GM12878 (cell line): Measurements from ENCODE around the gene REEP3.

Source experiments
- CEBPB ChIP-seq, 2 experiments: fragments of 150-350 bp in 1 of 2; IDR thresholded peaks; 2 replicates each; pipeline ENCODE4 v1.6.1; 2012 to 2014; ENCODE audit warnings: low read depth in 2 of 2, low read length in 2 of 2, borderline replicate concordance in 1 of 2, inconsistent platforms in 1 of 2
- CEBPZ ChIP-seq: fragments of 150-350 bp; IDR thresholded peaks from 2 replicates; pipeline ENCODE4 v1.6.1; 2016; ENCODE audit warnings: low read depth, low read length
- CTCF ChIP-seq, 3 experiments: IDR thresholded peaks in 2 of 3; conservative IDR thresholded peaks in 1 of 3; 2 replicates each; pipeline ENCODE4 v1.5.1; 2011; ENCODE audit warnings: low read depth in 3 of 3, low read length in 3 of 3, mild to moderate bottlenecking in 3 of 3, control low read depth in 2 of 3, moderate library complexity in 2 of 3, inconsistent platforms in 1 of 3, mixed read lengths in 1 of 3; ENCODE audit not compliant: control insufficient read depth in 2 of 3, insufficient read depth in 1 of 3; ENCODE audit errors: extremely low read depth in 1 of 3
- ESRRA ChIP-seq: IDR thresholded peaks from 2 replicates; pipeline ENCODE4 v1.6.1; 2012; ENCODE audit warnings: mild to moderate bottlenecking, low read length, improper control_type of control experiment
- FOXK2 ChIP-seq: fragments of 450-650 bp; IDR thresholded peaks from 2 replicates; pipeline ENCODE4 v1.6.1; 2017; ENCODE audit warnings: mild to moderate bottlenecking, moderate library complexity
- NFIC ChIP-seq: IDR thresholded peaks from 2 replicates; pipeline ENCODE4 v1.6.1; 2012; ENCODE audit warnings: low read depth, mild to moderate bottlenecking, inconsistent platforms, low read length, moderate library complexity
- REST ChIP-seq: IDR thresholded peaks from 2 replicates; pipeline ENCODE4 v1.6.1; 2012; ENCODE audit warnings: mild to moderate bottlenecking, low read depth, low read length
- SUZ12 ChIP-seq: fragments of 200-600 bp; sonication (generic); IDR thresholded peaks from one replicate; pipeline ENCODE4 v1.6.1; 2018; ENCODE audit warnings: antibody characterized with exemption, mild to moderate bottlenecking; ENCODE audit not compliant: unreplicated experiment

GRCh38 chr10:63528084-63528744 lies 7.0 kb downstream of the REEP3 start:
- TF ChIP-seq CTCF (IDR thresholded peaks at IDR 0.05 in 2 of 3, conservative IDR thresholded peaks at IDR 0.05 in 1 of 3; ENCODE audit: control insufficient read depth in 2 of 3, extremely low read depth in 1 of 3, insufficient read depth in 1 of 3, low read depth in 3 of 3, low read length in 3 of 3) = no peak
- no peak for TF ChIP-seq REST
- TF ChIP-seq ESRRA = no peak
- no peak for TF ChIP-seq FOXK2
- TF ChIP-seq CEBPZ = no peak
- TF ChIP-seq NFIC = no peak
- TF ChIP-seq SUZ12 = no peak
- no peak for TF ChIP-seq CEBPB (IDR thresholded peaks at IDR 0.05; ENCODE audit: borderline replicate concordance in 1 of 2, low read depth in 2 of 2, low read length in 2 of 2)
